GM23248 (cell line): Measurements from ENCODE around the gene WASF2. TPM values are rescaled to one million over a fixed set of nuclear protein-coding genes. Genes with fewer than 3 reads are reported as not detected.

Experiments used
- DNase-seq: peaks from one replicate; pipeline ENCODE4 v3.0.0-alpha.2; 2015
- H2AFZ ChIP-seq: fragments of 200-600 bp; sonication (generic); 2 replicates; pipeline ENCODE4 v1.6.1; 2016; ENCODE audit warnings: antibody characterized with exemption
- H3F3A ChIP-seq: fragments of 200-600 bp; sonication (generic); 2 replicates; pipeline ENCODE4 v1.6.1; 2016; ENCODE audit warnings: mild to moderate bottlenecking, antibody characterized with exemption, mixed run types; ENCODE audit not compliant: insufficient read depth
- H3K27ac ChIP-seq: fragments of 200-600 bp; sonication (generic); 2 replicates; pipeline ENCODE4 v1.5.1; 2016; ENCODE audit warnings: mild to moderate bottlenecking
- H3K27me3 ChIP-seq: fragments of 200-600 bp; sonication (generic); replicated peaks from 2 replicates; pipeline ENCODE4 v1.6.1; 2016; ENCODE audit warnings: mild to moderate bottlenecking; ENCODE audit not compliant: insufficient read depth
- H3K36me3 ChIP-seq: fragments of 200-600 bp; sonication (generic); 2 replicates; pipeline ENCODE4 v1.6.1; 2016; ENCODE audit warnings: low read depth, mild to moderate bottlenecking
- H3K4me1 ChIP-seq: fragments of 200-600 bp; sonication (generic); 2 replicates; pipeline ENCODE4 v1.6.1; 2016; ENCODE audit warnings: mild to moderate bottlenecking; ENCODE audit not compliant: insufficient read depth
- H3K4me2 ChIP-seq: fragments of 200-600 bp; sonication (generic); one replicate; pipeline ENCODE4 v1.6.1; 2016; ENCODE audit warnings: mild to moderate bottlenecking; ENCODE audit not compliant: unreplicated experiment
- H3K4me3 ChIP-seq: fragments of 200-600 bp; sonication (generic); 2 replicates; pipeline ENCODE4 v1.5.1; 2016; ENCODE audit warnings: mild to moderate bottlenecking
- H3K79me2 ChIP-seq: fragments of 200-600 bp; sonication (generic); 2 replicates; pipeline ENCODE4 v1.6.1; 2016; ENCODE audit warnings: mild to moderate bottlenecking; ENCODE audit not compliant: insufficient read depth
- H3K9ac ChIP-seq: fragments of 200-600 bp; sonication (generic); 2 replicates; pipeline ENCODE4 v1.6.1; 2016; ENCODE audit warnings: mild to moderate bottlenecking
- H3K9me2 ChIP-seq: fragments of 200-600 bp; sonication (generic); 2 replicates; pipeline ENCODE4 v1.6.1; 2016; ENCODE audit warnings: mixed run types, mild to moderate bottlenecking, moderate library complexity; ENCODE audit not compliant: insufficient read depth
- H3K9me3 ChIP-seq: fragments of 200-600 bp; sonication (generic); one replicate; pipeline ENCODE4 v1.6.1; 2017; ENCODE audit warnings: low read depth
- H4K20me1 ChIP-seq: fragments of 200-600 bp; sonication (generic); 2 replicates; pipeline ENCODE4 v1.6.0; 2016; ENCODE audit not compliant: insufficient read depth
- EZH2 ChIP-seq: fragments of 200-600 bp; sonication (generic); IDR thresholded peaks from 2 replicates; pipeline ENCODE4 v1.6.1; 2018; ENCODE audit warnings: antibody characterized with exemption, mild to moderate bottlenecking; ENCODE audit not compliant: insufficient read depth, poor library complexity, severe bottlenecking
- EZH2phosphoT487 ChIP-seq: fragments of 200-600 bp; sonication (generic); IDR thresholded peaks from 2 replicates; pipeline ENCODE4 v1.6.1; 2018; ENCODE audit warnings: antibody characterized with exemption, moderate library complexity, mild to moderate bottlenecking, low read depth; ENCODE audit not compliant: insufficient read depth
- WGBS, 2 experiments: methylation state at CpG; one replicate each; pipeline ENCODE4 v1.1.6; 2015 to 2017; ENCODE audit warnings: low lambda C conversion rate in 2 of 2, low coverage in 1 of 2; ENCODE audit errors: missing lambda C conversion rate in 2 of 2; 5-methylcytosine and 5-hydroxymethylcytosine counted together
- in situ Hi-C: fragments of 300-500 bp; cut with MboI; formaldehyde crosslinking; loops from 2 replicates; pipeline ENCODE4 v1.15.0; 2020
- polyA plus RNA-seq: library from polyadenylated mRNA; unstranded; fragments of >200 nt; fragmentation: Nextera tagmentation; extraction: Ambion mirVana; gene quantifications from 2 replicates; pipeline ENCODE4 v1.2.1, GENCODE V29; 2016
- total RNA-seq: library from RNA; depleted of rRNA; stranded (reverse); fragments of >200 nt; shearing (Covaris generic); gene quantifications from 2 replicates; pipeline ENCODE4 v1.2.3, GENCODE V29; 2014

Gene WASF2
- total and polyA plus RNA-seq, 2 experiments from 2014 or later: 19.3 to 118 TPM

GRCh38 chr1:27366113-27366410 is 123.9 kb downstream of the WASF2 start:
- in situ Hi-C loops: no loop called here
- WGBS, 2 experiments: 1% methylated on average over 26 to 30 of the region's 30 CpGs
- Histone ChIP-seq H3F3A (no peaks in the 10 kb centered on the region), H3K36me3 (peaks cover 5% of the 10 kb centered on the region; the same call in 1 of the 2 replicates), H3K9me3 (no peaks in the 10 kb centered on the region), H2AFZ (peak overlapping the region; percentile 69), H3K27ac (peak overlapping the region; percentile 97), H3K79me2 (peaks cover 15% of the 10 kb centered on the region), H3K9ac (peak overlapping the region; percentile 99), H4K20me1 (no peaks in the 10 kb centered on the region), H3K9me2 (no peaks in the 10 kb centered on the region), H3K4me3 (peak overlapping the region; percentile 77), H3K27me3 (no peaks in the 10 kb centered on the region), H3K4me2 (peak overlapping the region; percentile 88), H3K4me1 (peaks cover 15% of the 10 kb centered on the region)
- peak; percentile 86 for DNase-seq
- TF ChIP-seq EZH2 (no peak), EZH2phosphoT487 (no peak)

- peak; percentile 93 for DNase-seq
- no peaks in the 10 kb centered on the region for H4K20me1 ChIP-seq
- H3K4me2 ChIP-seq: peak overlapping the region; percentile 88
- peaks cover 5% of the 10 kb centered on the region; the same call in 1 of the 2 replicates for H3K36me3 ChIP-seq
- peak overlapping the region; percentile 99 for H3K9ac ChIP-seq
- H2AFZ ChIP-seq: peak overlapping the region; percentile 69
- peak overlapping the region; percentile 97 for H3K27ac ChIP-seq
- peaks cover 15% of the 10 kb centered on the region for H3K79me2 ChIP-seq
- TF ChIP-seq EZH2phosphoT487: no peak
- no peak for TF ChIP-seq EZH2
- in situ Hi-C loops: no loop called here
- H3K9me2 ChIP-seq: no peaks in the 10 kb centered on the region
- H3F3A ChIP-seq: no peaks in the 10 kb centered on the region
- no peaks in the 10 kb centered on the region for H3K9me3 ChIP-seq
- peaks cover 15% of the 10 kb centered on the region for H3K4me1 ChIP-seq
- 1% methylated on average over 22 to 40 of the region's 40 CpGs for WGBS, 2 experiments
- peak overlapping the region; percentile 77 for H3K4me3 ChIP-seq
- no peaks in the 10 kb centered on the region for H3K27me3 ChIP-seq
These were observed 124.4 kb downstream of the WASF2 start for GRCh38 chr1:27365372-27366112.

GRCh38 chr1:27364696-27365371 is 125.1 kb downstream of the WASF2 start:
- Histone ChIP-seq H2AFZ (peak overlapping the region; percentile 69), H3K79me2 (peaks cover 15% of the 10 kb centered on the region), H3K27ac (peak overlapping the region; percentile 97), H3K4me2 (peak overlapping the region; percentile 88), H3K9ac (peak overlapping the region; percentile 99), H3K9me2 (no peaks in the 10 kb centered on the region), H3K4me1 (peaks cover 15% of the 10 kb centered on the region), H3K4me3 (peak overlapping the region; percentile 77), H3K27me3 (no peaks in the 10 kb centered on the region), H3K36me3 (peaks cover 5% of the 10 kb centered on the region; the same call in 1 of the 2 replicates), H3K9me3 (no peaks in the 10 kb centered on the region), H4K20me1 (no peaks in the 10 kb centered on the region), H3F3A (no peaks in the 10 kb centered on the region)
- TF ChIP-seq EZH2: no peak
- TF ChIP-seq EZH2phosphoT487: no peak
- no peak for DNase-seq
- 55 to 59% methylated on average over 11 of the region's 11 CpGs for WGBS, 2 experiments
- in situ Hi-C loops: no loop called here

- H3K9me3 ChIP-seq: no peaks in the 10 kb centered on the region
- WGBS, 2 experiments: 81 to 84% methylated on average over 25 to 26 of the region's 26 CpGs
- no peak overlapping the region; the same call in 1 of the 2 replicates for H3K4me3 ChIP-seq
- H3K4me2 ChIP-seq: no peak overlapping the region
- TF ChIP-seq EZH2 (no peak), EZH2phosphoT487 (no peak)
- H3K9ac ChIP-seq: no peak overlapping the region
- peaks cover 5% of the 10 kb centered on the region; the same call in 1 of the 2 replicates for H3K36me3 ChIP-seq
- in situ Hi-C loops: no loop called here
- no peak overlapping the region for H2AFZ ChIP-seq
- no peaks in the 10 kb centered on the region for H3K9me2 ChIP-seq
- no peaks in the 10 kb centered on the region for H3F3A ChIP-seq
- no peaks in the 10 kb centered on the region for H3K27me3 ChIP-seq
- H3K79me2 ChIP-seq: peaks cover 15% of the 10 kb centered on the region
- no peaks in the 10 kb centered on the region for H4K20me1 ChIP-seq
- H3K27ac ChIP-seq: no peak overlapping the region
- H3K4me1 ChIP-seq: peaks cover 15% of the 10 kb centered on the region
- no peak for DNase-seq
These were observed 125.9 kb downstream of the WASF2 start for GRCh38 chr1:27363766-27364695.
